Liver (tissue), 3 donors: ENCODE measurements around the gene NSUN4.

Experiments used
- EGR1 ChIP-seq, 2 donors: IDR thresholded peaks; 2 replicates each; pipeline ENCODE4 v1.6.1; 2016 to 2018; ENCODE audit warnings: antibody characterized with exemption in 2 of 2, low read depth in 2 of 2
- FOXA1 ChIP-seq: IDR thresholded peaks from 2 replicates; pipeline ENCODE4 v1.6.1; 2016; ENCODE audit warnings: antibody characterized with exemption
- FOXA2 ChIP-seq: IDR thresholded peaks from 2 replicates; pipeline ENCODE4 v1.6.1; 2016; ENCODE audit warnings: antibody characterized with exemption
- JUND ChIP-seq, 2 donors: IDR thresholded peaks; 2 replicates each; pipeline ENCODE4 v1.6.1; 2016; ENCODE audit warnings: antibody characterized with exemption in 2 of 2
- RXRA ChIP-seq, 2 donors: IDR thresholded peaks; 2 replicates each; pipeline ENCODE4 v1.6.1; 2017 to 2018; ENCODE audit warnings: antibody characterized with exemption in 2 of 2, mild to moderate bottlenecking in 1 of 2
- TAF1 ChIP-seq: conservative IDR thresholded peaks from 2 replicates; pipeline ENCODE4 v1.6.1; 2016; ENCODE audit warnings: antibody characterized with exemption, mild to moderate bottlenecking
- YY1 ChIP-seq: IDR thresholded peaks from 2 replicates; pipeline ENCODE4 v1.6.1; 2016; ENCODE audit warnings: antibody characterized with exemption, mild to moderate bottlenecking
- TF ChIP-seq, protein P1 (sequence below): fragments of 150-350 bp; IDR thresholded peaks from 2 replicates; pipeline ENCODE4 v1.5.1; 2017; ENCODE audit warnings: improper control_type of control experiment, low read depth, low read length; ENCODE audit not compliant: missing input control
- TF ChIP-seq, protein P2 (sequence below): IDR thresholded peaks from 2 replicates; pipeline ENCODE4 v1.6.1; 2016; ENCODE audit warnings: antibody characterized with exemption
- TF ChIP-seq, protein P3 (sequence below): IDR thresholded peaks from 2 replicates; pipeline ENCODE4 v1.6.1; 2016; ENCODE audit warnings: antibody characterized with exemption, mild to moderate bottlenecking
- TF ChIP-seq, protein P4 (sequence below): IDR thresholded peaks from 2 replicates; pipeline ENCODE4 v1.6.1; 2016; ENCODE audit warnings: antibody characterized with exemption
- donor health status: healthy.
- donor health status: healthy.

DNA sequence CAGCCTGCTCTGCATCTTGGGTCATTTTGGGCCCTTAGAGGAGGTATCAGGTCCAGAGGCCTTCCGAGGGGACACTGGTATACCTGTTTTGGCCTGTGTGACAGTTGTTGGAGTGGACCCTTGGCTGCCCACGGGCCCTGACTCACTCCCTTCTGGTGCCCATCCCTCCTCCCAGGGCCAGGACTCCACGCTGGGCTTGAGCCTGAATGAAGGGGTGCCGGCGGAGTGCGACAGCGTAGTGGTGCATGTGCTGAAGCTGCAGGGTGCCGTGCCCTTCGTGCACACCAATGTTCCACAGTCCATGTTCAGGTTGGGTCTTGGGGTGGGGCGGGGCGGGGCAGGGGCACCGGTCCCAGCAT is 64.6 kb downstream of the NSUN4 start:
- TF ChIP-seq RXRA (IDR thresholded peaks at IDR 0.05): no peak
- TF ChIP-seq YY1: no peak
- TF ChIP-seq, protein P1, sequence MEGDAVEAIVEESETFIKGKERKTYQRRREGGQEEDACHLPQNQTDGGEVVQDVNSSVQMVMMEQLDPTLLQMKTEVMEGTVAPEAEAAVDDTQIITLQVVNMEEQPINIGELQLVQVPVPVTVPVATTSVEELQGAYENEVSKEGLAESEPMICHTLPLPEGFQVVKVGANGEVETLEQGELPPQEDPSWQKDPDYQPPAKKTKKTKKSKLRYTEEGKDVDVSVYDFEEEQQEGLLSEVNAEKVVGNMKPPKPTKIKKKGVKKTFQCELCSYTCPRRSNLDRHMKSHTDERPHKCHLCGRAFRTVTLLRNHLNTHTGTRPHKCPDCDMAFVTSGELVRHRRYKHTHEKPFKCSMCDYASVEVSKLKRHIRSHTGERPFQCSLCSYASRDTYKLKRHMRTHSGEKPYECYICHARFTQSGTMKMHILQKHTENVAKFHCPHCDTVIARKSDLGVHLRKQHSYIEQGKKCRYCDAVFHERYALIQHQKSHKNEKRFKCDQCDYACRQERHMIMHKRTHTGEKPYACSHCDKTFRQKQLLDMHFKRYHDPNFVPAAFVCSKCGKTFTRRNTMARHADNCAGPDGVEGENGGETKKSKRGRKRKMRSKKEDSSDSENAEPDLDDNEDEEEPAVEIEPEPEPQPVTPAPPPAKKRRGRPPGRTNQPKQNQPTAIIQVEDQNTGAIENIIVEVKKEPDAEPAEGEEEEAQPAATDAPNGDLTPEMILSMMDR: no peak
- no peak for TF ChIP-seq JUND (IDR thresholded peaks at IDR 0.05)
- TF ChIP-seq FOXA2: no peak
- no peak for TF ChIP-seq FOXA1
- TF ChIP-seq TAF1: no peak
- TF ChIP-seq, protein P2, sequence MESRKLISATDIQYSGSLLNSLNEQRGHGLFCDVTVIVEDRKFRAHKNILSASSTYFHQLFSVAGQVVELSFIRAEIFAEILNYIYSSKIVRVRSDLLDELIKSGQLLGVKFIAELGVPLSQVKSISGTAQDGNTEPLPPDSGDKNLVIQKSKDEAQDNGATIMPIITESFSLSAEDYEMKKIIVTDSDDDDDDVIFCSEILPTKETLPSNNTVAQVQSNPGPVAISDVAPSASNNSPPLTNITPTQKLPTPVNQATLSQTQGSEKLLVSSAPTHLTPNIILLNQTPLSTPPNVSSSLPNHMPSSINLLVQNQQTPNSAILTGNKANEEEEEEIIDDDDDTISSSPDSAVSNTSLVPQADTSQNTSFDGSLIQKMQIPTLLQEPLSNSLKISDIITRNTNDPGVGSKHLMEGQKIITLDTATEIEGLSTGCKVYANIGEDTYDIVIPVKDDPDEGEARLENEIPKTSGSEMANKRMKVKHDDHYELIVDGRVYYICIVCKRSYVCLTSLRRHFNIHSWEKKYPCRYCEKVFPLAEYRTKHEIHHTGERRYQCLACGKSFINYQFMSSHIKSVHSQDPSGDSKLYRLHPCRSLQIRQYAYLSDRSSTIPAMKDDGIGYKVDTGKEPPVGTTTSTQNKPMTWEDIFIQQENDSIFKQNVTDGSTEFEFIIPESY: no peak
- TF ChIP-seq, protein P3, sequence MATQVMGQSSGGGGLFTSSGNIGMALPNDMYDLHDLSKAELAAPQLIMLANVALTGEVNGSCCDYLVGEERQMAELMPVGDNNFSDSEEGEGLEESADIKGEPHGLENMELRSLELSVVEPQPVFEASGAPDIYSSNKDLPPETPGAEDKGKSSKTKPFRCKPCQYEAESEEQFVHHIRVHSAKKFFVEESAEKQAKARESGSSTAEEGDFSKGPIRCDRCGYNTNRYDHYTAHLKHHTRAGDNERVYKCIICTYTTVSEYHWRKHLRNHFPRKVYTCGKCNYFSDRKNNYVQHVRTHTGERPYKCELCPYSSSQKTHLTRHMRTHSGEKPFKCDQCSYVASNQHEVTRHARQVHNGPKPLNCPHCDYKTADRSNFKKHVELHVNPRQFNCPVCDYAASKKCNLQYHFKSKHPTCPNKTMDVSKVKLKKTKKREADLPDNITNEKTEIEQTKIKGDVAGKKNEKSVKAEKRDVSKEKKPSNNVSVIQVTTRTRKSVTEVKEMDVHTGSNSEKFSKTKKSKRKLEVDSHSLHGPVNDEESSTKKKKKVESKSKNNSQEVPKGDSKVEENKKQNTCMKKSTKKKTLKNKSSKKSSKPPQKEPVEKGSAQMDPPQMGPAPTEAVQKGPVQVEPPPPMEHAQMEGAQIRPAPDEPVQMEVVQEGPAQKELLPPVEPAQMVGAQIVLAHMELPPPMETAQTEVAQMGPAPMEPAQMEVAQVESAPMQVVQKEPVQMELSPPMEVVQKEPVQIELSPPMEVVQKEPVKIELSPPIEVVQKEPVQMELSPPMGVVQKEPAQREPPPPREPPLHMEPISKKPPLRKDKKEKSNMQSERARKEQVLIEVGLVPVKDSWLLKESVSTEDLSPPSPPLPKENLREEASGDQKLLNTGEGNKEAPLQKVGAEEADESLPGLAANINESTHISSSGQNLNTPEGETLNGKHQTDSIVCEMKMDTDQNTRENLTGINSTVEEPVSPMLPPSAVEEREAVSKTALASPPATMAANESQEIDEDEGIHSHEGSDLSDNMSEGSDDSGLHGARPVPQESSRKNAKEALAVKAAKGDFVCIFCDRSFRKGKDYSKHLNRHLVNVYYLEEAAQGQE: no peak
- TF ChIP-seq, protein P4, sequence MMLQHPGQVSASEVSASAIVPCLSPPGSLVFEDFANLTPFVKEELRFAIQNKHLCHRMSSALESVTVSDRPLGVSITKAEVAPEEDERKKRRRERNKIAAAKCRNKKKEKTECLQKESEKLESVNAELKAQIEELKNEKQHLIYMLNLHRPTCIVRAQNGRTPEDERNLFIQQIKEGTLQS: no peak
- no peak for TF ChIP-seq EGR1 (IDR thresholded peaks at IDR 0.05; ENCODE audit: low read depth in 2 of 2)
